Osteocyte (in vitro differentiated cells): ENCODE results near the gene MYO9A. TPM values are rescaled to one million over a fixed set of nuclear protein-coding genes. Genes with fewer than 3 reads are reported as not detected.

Experiments
- DNase-seq: peaks from one replicate; pipeline ENCODE4 v3.0.0; 2021; ENCODE audit warnings: mixed read lengths; ENCODE audit not compliant: unreplicated experiment; ENCODE audit errors: extremely low spot score
- H3K27ac Mint-ChIP-seq: one replicate; pipeline ENCODE4 v1.8.0; 2021; ENCODE audit warnings: mild to moderate bottlenecking, mixed read lengths; ENCODE audit not compliant: unreplicated experiment
- H3K27me3 Mint-ChIP-seq: one replicate; pipeline ENCODE4 v1.8.0; 2021; ENCODE audit warnings: mixed read lengths; ENCODE audit not compliant: unreplicated experiment
- H3K36me3 Mint-ChIP-seq: one replicate; pipeline ENCODE4 v1.8.0; 2021; ENCODE audit warnings: mixed read lengths; ENCODE audit not compliant: unreplicated experiment
- H3K4me1 Mint-ChIP-seq: one replicate; pipeline ENCODE4 v1.8.0; 2021; ENCODE audit warnings: mixed read lengths; ENCODE audit not compliant: unreplicated experiment
- H3K4me3 Mint-ChIP-seq: one replicate; pipeline ENCODE4 v1.8.0; 2021; ENCODE audit warnings: mild to moderate bottlenecking, moderate library complexity, mixed read lengths; ENCODE audit not compliant: unreplicated experiment
- H3K9me3 Mint-ChIP-seq: one replicate; pipeline ENCODE4 v1.8.0; 2021; ENCODE audit warnings: mixed read lengths; ENCODE audit not compliant: unreplicated experiment
- total RNA-seq: library from RNA; stranded (reverse); gene quantifications from 2 replicates; pipeline ENCODE4 v1.2.1, GENCODE V29; 2021
- TF ChIP-seq, protein P1 (sequence below): fragments of 200-600 bp; sonication (generic); IDR thresholded peaks from 2 replicates; pipeline ENCODE4 v1.5.0; 2021; ENCODE audit warnings: antibody characterized with exemption, mild to moderate bottlenecking, moderate library complexity

The MYO9A gene
- total RNA-seq, 1 donor from 2014 or later, result 39.6 TPM

DNA sequence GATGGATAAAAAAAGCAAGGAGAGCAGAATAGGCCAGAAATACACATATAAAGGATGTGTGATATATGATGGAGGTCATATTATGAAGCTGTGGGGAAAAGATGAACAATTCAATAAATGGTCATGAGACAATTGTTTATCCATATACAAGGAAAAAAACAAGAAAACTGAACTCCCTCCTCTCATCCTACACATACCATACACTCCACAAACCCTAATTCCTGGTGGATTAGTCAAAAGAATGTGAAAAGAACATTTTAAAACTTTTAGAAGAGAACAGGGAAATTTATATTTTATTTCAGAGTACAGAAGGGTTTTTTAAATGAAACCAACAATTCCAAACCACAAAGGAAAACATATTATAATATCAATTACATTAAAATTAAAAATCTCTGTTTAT is 342.1 kb downstream of the MYO9A start:
- Mint-ChIP-seq H3K4me3 (no peak overlapping the region), H3K27me3 (no peaks in the 10 kb centered on the region), H3K4me1 (peaks cover 12% of the 10 kb centered on the region), H3K9me3 (no peaks in the 10 kb centered on the region), H3K36me3 (no peaks in the 10 kb centered on the region), H3K27ac (no peak overlapping the region)
- DNase-seq, result no peak
- TF ChIP-seq, protein P1, sequence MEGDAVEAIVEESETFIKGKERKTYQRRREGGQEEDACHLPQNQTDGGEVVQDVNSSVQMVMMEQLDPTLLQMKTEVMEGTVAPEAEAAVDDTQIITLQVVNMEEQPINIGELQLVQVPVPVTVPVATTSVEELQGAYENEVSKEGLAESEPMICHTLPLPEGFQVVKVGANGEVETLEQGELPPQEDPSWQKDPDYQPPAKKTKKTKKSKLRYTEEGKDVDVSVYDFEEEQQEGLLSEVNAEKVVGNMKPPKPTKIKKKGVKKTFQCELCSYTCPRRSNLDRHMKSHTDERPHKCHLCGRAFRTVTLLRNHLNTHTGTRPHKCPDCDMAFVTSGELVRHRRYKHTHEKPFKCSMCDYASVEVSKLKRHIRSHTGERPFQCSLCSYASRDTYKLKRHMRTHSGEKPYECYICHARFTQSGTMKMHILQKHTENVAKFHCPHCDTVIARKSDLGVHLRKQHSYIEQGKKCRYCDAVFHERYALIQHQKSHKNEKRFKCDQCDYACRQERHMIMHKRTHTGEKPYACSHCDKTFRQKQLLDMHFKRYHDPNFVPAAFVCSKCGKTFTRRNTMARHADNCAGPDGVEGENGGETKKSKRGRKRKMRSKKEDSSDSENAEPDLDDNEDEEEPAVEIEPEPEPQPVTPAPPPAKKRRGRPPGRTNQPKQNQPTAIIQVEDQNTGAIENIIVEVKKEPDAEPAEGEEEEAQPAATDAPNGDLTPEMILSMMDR, result no peak

DNA sequence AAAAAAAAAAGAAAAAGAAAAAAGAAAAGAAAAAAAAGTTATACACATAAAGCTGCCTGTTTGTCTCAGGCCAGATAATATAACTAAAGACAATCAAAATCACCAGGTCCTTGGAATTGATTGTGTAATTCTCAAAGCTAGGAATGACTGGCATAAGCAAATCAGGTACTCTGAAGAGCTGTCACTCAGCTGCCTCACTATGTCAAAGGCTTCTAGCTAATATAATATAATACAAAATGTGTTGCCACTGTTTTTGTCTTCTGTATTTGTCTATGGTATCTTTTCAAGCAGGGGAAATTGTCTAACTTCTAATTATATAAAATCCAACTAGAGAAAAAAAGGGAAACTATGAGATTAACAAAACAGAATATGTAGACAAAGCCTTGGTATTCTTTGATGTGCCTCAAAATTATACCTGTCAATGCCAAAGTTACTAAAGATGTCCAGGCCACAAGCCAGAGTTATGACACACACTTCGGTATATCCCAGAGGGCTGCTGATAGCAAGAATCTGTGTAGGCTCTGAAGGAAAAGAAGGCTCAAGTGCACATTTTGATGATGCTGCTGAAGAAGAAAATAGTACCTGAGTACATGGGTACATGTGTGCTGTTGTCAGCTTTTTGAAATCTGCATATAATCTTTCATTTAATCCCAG is 344.6 kb downstream of the MYO9A start:
- TF ChIP-seq, protein P1, result no peak
- no peaks in the 10 kb centered on the region for H3K9me3 Mint-ChIP-seq
- no peak overlapping the region for H3K27ac Mint-ChIP-seq
- no peaks in the 10 kb centered on the region for H3K27me3 Mint-ChIP-seq
- H3K36me3 Mint-ChIP-seq, result no peaks in the 10 kb centered on the region
- H3K4me3 Mint-ChIP-seq, result no peak overlapping the region
- no peak for DNase-seq
- peaks cover 3% of the 10 kb centered on the region for H3K4me1 Mint-ChIP-seq

Other genes with a start within 250 kb of the MYO9A start
- gene SENP8, start 253 bp upstream of the MYO9A start, total RNA-seq, result 4.0 and 4.6 TPM in 2 replicates
- gene GRAMD2A, start 79.6 kb upstream of the MYO9A start, total RNA-seq, result 0.47 TPM in 1 of 2 replicates, not detected in the other
- 602 and 617 TPM in 2 replicates for gene PKM, start 113.0 kb upstream of the MYO9A start, total RNA-seq
- gene PARP6, start 154.4 kb upstream of the MYO9A start, total RNA-seq, result 93.9 and 97.8 TPM in 2 replicates
- 0.65 and 0.86 TPM in 2 replicates for gene CELF6, start 202.0 kb upstream of the MYO9A start, total RNA-seq